Measurements from ENCODE around the gene KHK.

KHK gene

GRCh38 chr2:27087823-27088410 is 1.3 kb downstream of the KHK start:
- Histone ChIP-seq H3K4me3 (ENCODE audit: insufficient read depth, low read depth, low read length, poor library complexity, severe bottlenecking) (no peak overlapping the region), H3K27ac (ENCODE audit: insufficient read depth, low read length, poor library complexity, severe bottlenecking) (no peak overlapping the region), H3K27me3 (replicated peaks; ENCODE audit: control insufficient read depth, insufficient read depth, low read length, poor library complexity, severe bottlenecking) (no peaks in the 10 kb centered on the region), H3K4me1 (ENCODE audit: control insufficient read depth, insufficient read depth, low read length, poor library complexity, severe bottlenecking) (peaks cover 19% of the 10 kb centered on the region), H3K36me3 (ENCODE audit: control insufficient read depth, insufficient read depth, low read length) (no peaks in the 10 kb centered on the region), H3K9me3 (ENCODE audit: control insufficient read depth, low read length) (no peaks in the 10 kb centered on the region)
- no peak for DNase-seq

- DNase-seq, result no peak
- Histone ChIP-seq H3K4me3 (ENCODE audit: insufficient read depth, low read depth, low read length, poor library complexity, severe bottlenecking) (no peak overlapping the region), H3K4me1 (ENCODE audit: control insufficient read depth, insufficient read depth, low read length, poor library complexity, severe bottlenecking) (peaks cover 19% of the 10 kb centered on the region), H3K9me3 (ENCODE audit: control insufficient read depth, low read length) (no peaks in the 10 kb centered on the region), H3K27me3 (replicated peaks; ENCODE audit: control insufficient read depth, insufficient read depth, low read length, poor library complexity, severe bottlenecking) (no peaks in the 10 kb centered on the region), H3K36me3 (ENCODE audit: control insufficient read depth, insufficient read depth, low read length) (no peaks in the 10 kb centered on the region), H3K27ac (ENCODE audit: insufficient read depth, low read length, poor library complexity, severe bottlenecking) (no peak overlapping the region)
Observed at GRCh38 chr2:27088634-27089033, 2.1 kb downstream of the KHK start.

- Histone ChIP-seq H3K9me3 (ENCODE audit: control insufficient read depth, low read length) (no peaks in the 10 kb centered on the region), H3K4me1 (ENCODE audit: control insufficient read depth, insufficient read depth, low read length, poor library complexity, severe bottlenecking) (peaks cover 19% of the 10 kb centered on the region), H3K36me3 (ENCODE audit: control insufficient read depth, insufficient read depth, low read length) (no peaks in the 10 kb centered on the region), H3K27me3 (replicated peaks; ENCODE audit: control insufficient read depth, insufficient read depth, low read length, poor library complexity, severe bottlenecking) (no peaks in the 10 kb centered on the region), H3K4me3 (ENCODE audit: insufficient read depth, low read depth, low read length, poor library complexity, severe bottlenecking) (no peak overlapping the region), H3K27ac (ENCODE audit: insufficient read depth, low read length, poor library complexity, severe bottlenecking) (no peak overlapping the region)
- DNase-seq, result no peak
Observed at GRCh38 chr2:27089111-27089954, 2.8 kb downstream of the KHK start.

GRCh38 chr2:27091746-27092695 is 5.4 kb downstream of the KHK start:
- Histone ChIP-seq H3K4me3 (ENCODE audit: insufficient read depth, low read depth, low read length, poor library complexity, severe bottlenecking) (no peak overlapping the region), H3K9me3 (ENCODE audit: control insufficient read depth, low read length) (no peaks in the 10 kb centered on the region), H3K4me1 (ENCODE audit: control insufficient read depth, insufficient read depth, low read length, poor library complexity, severe bottlenecking) (peaks cover 11% of the 10 kb centered on the region), H3K27ac (ENCODE audit: insufficient read depth, low read length, poor library complexity, severe bottlenecking) (no peak overlapping the region), H3K27me3 (replicated peaks; ENCODE audit: control insufficient read depth, insufficient read depth, low read length, poor library complexity, severe bottlenecking) (no peaks in the 10 kb centered on the region), H3K36me3 (ENCODE audit: control insufficient read depth, insufficient read depth, low read length) (no peaks in the 10 kb centered on the region)
- DNase-seq, result no peak

GRCh38 chr2:27092696-27093429 is 6.3 kb downstream of the KHK start:
- DNase-seq, result no peak
- Histone ChIP-seq H3K27me3 (replicated peaks; ENCODE audit: control insufficient read depth, insufficient read depth, low read length, poor library complexity, severe bottlenecking) (no peaks in the 10 kb centered on the region), H3K4me1 (ENCODE audit: control insufficient read depth, insufficient read depth, low read length, poor library complexity, severe bottlenecking) (peaks cover 7% of the 10 kb centered on the region), H3K4me3 (ENCODE audit: insufficient read depth, low read depth, low read length, poor library complexity, severe bottlenecking) (no peak overlapping the region), H3K9me3 (ENCODE audit: control insufficient read depth, low read length) (no peaks in the 10 kb centered on the region), H3K36me3 (ENCODE audit: control insufficient read depth, insufficient read depth, low read length) (no peaks in the 10 kb centered on the region), H3K27ac (ENCODE audit: insufficient read depth, low read length, poor library complexity, severe bottlenecking) (no peak overlapping the region)

GRCh38 chr2:27093430-27094352 is 7.1 kb downstream of the KHK start:
- Histone ChIP-seq H3K9me3 (ENCODE audit: control insufficient read depth, low read length) (no peaks in the 10 kb centered on the region), H3K27me3 (replicated peaks; ENCODE audit: control insufficient read depth, insufficient read depth, low read length, poor library complexity, severe bottlenecking) (no peaks in the 10 kb centered on the region)

GRCh38 chr2:27094353-27094984 is 7.9 kb downstream of the KHK start:
- Histone ChIP-seq H3K4me1 (ENCODE audit: control insufficient read depth, insufficient read depth, low read length, poor library complexity, severe bottlenecking) (peaks cover 7% of the 10 kb centered on the region), H3K9me3 (ENCODE audit: control insufficient read depth, low read length) (no peaks in the 10 kb centered on the region), H3K36me3 (ENCODE audit: control insufficient read depth, insufficient read depth, low read length) (no peaks in the 10 kb centered on the region), H3K4me3 (ENCODE audit: insufficient read depth, low read depth, low read length, poor library complexity, severe bottlenecking) (no peak overlapping the region), H3K27ac (ENCODE audit: insufficient read depth, low read length, poor library complexity, severe bottlenecking) (no peak overlapping the region), H3K27me3 (replicated peaks; ENCODE audit: control insufficient read depth, insufficient read depth, low read length, poor library complexity, severe bottlenecking) (no peaks in the 10 kb centered on the region)
- no peak for DNase-seq

More at GRCh38 chr2:27093430-27094352, 7.1 kb downstream of the KHK start:
- no peak overlapping the region for H3K27ac ChIP-seq (ENCODE audit: insufficient read depth, low read length, poor library complexity, severe bottlenecking)
- peaks cover 7% of the 10 kb centered on the region for H3K4me1 ChIP-seq (ENCODE audit: control insufficient read depth, insufficient read depth, low read length, poor library complexity, severe bottlenecking)
- DNase-seq, result no peak
- H3K4me3 ChIP-seq (ENCODE audit: insufficient read depth, low read depth, low read length, poor library complexity, severe bottlenecking), result no peak overlapping the region
- H3K36me3 ChIP-seq (ENCODE audit: control insufficient read depth, insufficient read depth, low read length), result no peaks in the 10 kb centered on the region

- Histone ChIP-seq H3K4me3 (ENCODE audit: insufficient read depth, low read depth, low read length, poor library complexity, severe bottlenecking) (no peak overlapping the region), H3K4me1 (ENCODE audit: control insufficient read depth, insufficient read depth, low read length, poor library complexity, severe bottlenecking) (peaks cover 7% of the 10 kb centered on the region), H3K27ac (ENCODE audit: insufficient read depth, low read length, poor library complexity, severe bottlenecking) (no peak overlapping the region), H3K36me3 (ENCODE audit: control insufficient read depth, insufficient read depth, low read length) (no peaks in the 10 kb centered on the region), H3K9me3 (ENCODE audit: control insufficient read depth, low read length) (no peaks in the 10 kb centered on the region), H3K27me3 (replicated peaks; ENCODE audit: control insufficient read depth, insufficient read depth, low read length, poor library complexity, severe bottlenecking) (no peaks in the 10 kb centered on the region)
- no peak for DNase-seq
Observed at GRCh38 chr2:27095427-27095744, 8.8 kb downstream of the KHK start.
